Testis (tissue), 2 donors: Measurements from ENCODE around the gene RASD1.

Experiments
- POLR2A ChIP-seq: fragments of 450-650 bp; IDR thresholded peaks from one replicate; pipeline ENCODE4 v1.6.1; 2017; ENCODE audit warnings: antibody characterized with exemption, mild to moderate bottlenecking, moderate library complexity
- TF ChIP-seq, protein P1 (sequence below), 3 experiments: fragments of 450-650 bp in 2 of 3; fragments of 200-600 bp in 1 of 3; sonication (generic) in 1 of 3; IDR thresholded peaks; one replicate each; pipeline ENCODE4 v1.5.1; 2016 to 2019; ENCODE audit warnings: antibody characterized with exemption in 3 of 3, mild to moderate bottlenecking in 2 of 3, moderate library complexity in 1 of 3

DNA sequence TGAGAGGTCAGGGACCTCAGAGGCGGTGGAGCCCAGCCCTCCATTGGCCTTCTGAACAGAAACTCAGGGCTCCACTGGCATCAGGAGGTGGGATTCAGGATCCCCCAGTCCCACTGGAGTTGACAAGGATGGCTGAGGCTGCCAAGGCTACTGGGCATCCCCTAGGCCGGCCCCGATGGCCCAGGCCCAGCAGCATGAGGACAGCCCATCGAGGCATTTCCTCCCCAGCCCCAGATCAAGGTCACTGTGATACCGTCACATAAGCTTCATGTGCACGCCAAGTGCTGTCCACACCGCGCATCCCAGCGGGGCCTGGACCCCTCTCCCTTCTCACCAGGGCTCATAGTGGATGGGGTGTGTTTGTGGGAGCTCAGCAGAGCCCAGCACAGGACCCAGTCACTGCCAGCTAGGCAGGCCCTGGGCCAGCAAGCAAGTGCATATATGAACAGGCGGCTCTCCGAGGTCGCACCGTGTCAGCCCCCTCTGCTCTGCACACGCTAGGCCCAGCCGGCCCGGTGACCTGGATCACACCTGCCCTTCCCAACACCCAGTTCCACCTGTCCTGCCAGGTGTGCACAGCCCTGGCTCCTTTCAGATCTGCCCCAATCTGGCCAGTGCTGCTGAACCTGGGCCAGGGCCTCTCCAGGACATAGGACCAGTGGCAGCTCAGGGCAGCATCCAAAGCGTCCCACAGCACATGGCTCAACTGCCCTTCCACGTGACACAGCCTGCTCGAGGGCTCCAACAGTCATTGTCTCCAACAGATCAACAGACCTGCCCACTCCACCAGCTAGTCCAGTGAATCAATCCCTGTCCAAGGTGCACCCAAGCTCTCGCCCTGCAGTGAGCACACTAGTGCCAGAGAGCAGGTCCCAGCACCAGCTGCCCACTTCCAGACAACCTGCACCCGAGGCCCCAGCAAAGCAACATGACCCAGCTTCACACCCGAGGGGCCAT lies 32.8 kb upstream of the RASD1 start:
- TF ChIP-seq, protein P1, sequence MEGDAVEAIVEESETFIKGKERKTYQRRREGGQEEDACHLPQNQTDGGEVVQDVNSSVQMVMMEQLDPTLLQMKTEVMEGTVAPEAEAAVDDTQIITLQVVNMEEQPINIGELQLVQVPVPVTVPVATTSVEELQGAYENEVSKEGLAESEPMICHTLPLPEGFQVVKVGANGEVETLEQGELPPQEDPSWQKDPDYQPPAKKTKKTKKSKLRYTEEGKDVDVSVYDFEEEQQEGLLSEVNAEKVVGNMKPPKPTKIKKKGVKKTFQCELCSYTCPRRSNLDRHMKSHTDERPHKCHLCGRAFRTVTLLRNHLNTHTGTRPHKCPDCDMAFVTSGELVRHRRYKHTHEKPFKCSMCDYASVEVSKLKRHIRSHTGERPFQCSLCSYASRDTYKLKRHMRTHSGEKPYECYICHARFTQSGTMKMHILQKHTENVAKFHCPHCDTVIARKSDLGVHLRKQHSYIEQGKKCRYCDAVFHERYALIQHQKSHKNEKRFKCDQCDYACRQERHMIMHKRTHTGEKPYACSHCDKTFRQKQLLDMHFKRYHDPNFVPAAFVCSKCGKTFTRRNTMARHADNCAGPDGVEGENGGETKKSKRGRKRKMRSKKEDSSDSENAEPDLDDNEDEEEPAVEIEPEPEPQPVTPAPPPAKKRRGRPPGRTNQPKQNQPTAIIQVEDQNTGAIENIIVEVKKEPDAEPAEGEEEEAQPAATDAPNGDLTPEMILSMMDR (IDR thresholded peaks at IDR 0.05) = no peak
- TF ChIP-seq POLR2A = no peak
